ENCODE results near the gene ABHD17A. TPM values are rescaled to one million over a fixed set of nuclear protein-coding genes. Genes with fewer than 3 reads are reported as not detected.

ABHD17A gene
- total RNA-seq, 1 experiment from 2014 or later = 68.2 TPM

- Histone ChIP-seq H3K4me1 (ENCODE audit: control insufficient read depth in 1 of 2, insufficient read depth in 2 of 2, low read length in 2 of 2) (peaks cover 0 to 5% of the 10 kb centered on the region in 2 experiments; a peak in 2 of 4 replicates), H2AFZ (ENCODE audit: low read depth, low read length, poor library complexity, severe bottlenecking) (no peak overlapping the region)
Observed at GRCh38 chr19:1924320-1924961, 39.1 kb upstream of the ABHD17A start.

GRCh38 chr19:1923319-1923718 is 38.0 kb upstream of the ABHD17A start:
- Histone ChIP-seq H3K9me3 (ENCODE audit: control insufficient read depth in 1 of 2, insufficient read depth in 1 of 2, low read depth in 1 of 2, low read length in 2 of 2) (no peaks in the 10 kb centered on the region), H3K9me2 (ENCODE audit: insufficient read depth) (no peaks in the 10 kb centered on the region), H3K36me3 (ENCODE audit: control insufficient read depth in 1 of 2, insufficient read depth in 2 of 2, low read length in 2 of 2) (peaks cover 6 to 11% of the 10 kb centered on the region in 2 experiments; a peak in 3 of 4 replicates), H3K27me3 (ENCODE audit: insufficient read depth, low read length) (no peaks in the 10 kb centered on the region), H3K27ac (ENCODE audit: low read depth, low read length) (no peak overlapping the region), H3K9ac (ENCODE audit: low read length) (no peak overlapping the region), H3K4me2 (ENCODE audit: low read length) (no peak overlapping the region), H3K4me1 (ENCODE audit: control insufficient read depth in 1 of 2, insufficient read depth in 2 of 2, low read length in 2 of 2) (no peaks in the 10 kb centered on the region), H3K4me3 (replicated peaks in 1 of 2; ENCODE audit: low read depth in 1 of 2, low read length in 2 of 2) (no peak overlapping the region), H2AFZ (ENCODE audit: low read depth, low read length, poor library complexity, severe bottlenecking) (no peak overlapping the region), H4K20me1 (ENCODE audit: insufficient read depth) (no peaks in the 10 kb centered on the region), H3K79me2 (ENCODE audit: insufficient read depth, low read length) (no peaks in the 10 kb centered on the region)
- no peak for ATAC-seq
- CTCF ChIA-PET = no interaction called here
- no TSS peak for BruUV-seq (replicated peaks)
- DNase-seq (ENCODE audit: low read depth, low spot score) = no peak
- POLR2A ChIA-PET = no interaction called here
- intact Hi-C loops (cut with micrococcal nuclease) = no loop called here
- RAD21 ChIA-PET (ENCODE audit: low non-redundant PET in 1 of 2, low total read pairs in 2 of 2, uncharacterized antibody in 2 of 2, unreplicated experiment in 2 of 2) = no interaction called here
- TF ChIP-seq EGR1 (IDR thresholded peaks at IDR 0.05; ENCODE audit: low read depth) (no peak), EZH2 (IDR thresholded peaks at IDR 0.05) (no peak), ZFX (IDR thresholded peaks at IDR 0.05) (no peak), POLR2A (IDR thresholded peaks at IDR 0.05; ENCODE audit: borderline replicate concordance, extremely low read depth, insufficient read depth, insufficient read length) (no peak), ZNF274 (IDR thresholded peaks at IDR 0.05; ENCODE audit: low read depth, low read length) (no peak), FOSL1 (IDR thresholded peaks at IDR 0.05; ENCODE audit: low read depth) (no peak), CTCF (IDR thresholded peaks at IDR 0.05 in 2 of 3, conservative IDR thresholded peaks at IDR 0.05 in 1 of 3; ENCODE audit: borderline replicate concordance in 1 of 3, insufficient read depth in 1 of 3, low read depth in 2 of 3, low read length in 2 of 3) (no peak; a peak in 1 of 6 replicates), SP1 (IDR thresholded peaks at IDR 0.05; ENCODE audit: low read depth) (no peak), SRF (IDR thresholded peaks at IDR 0.05; ENCODE audit: low read depth) (no peak), CEBPB (IDR thresholded peaks at IDR 0.05; ENCODE audit: low read depth) (no peak)
- TF ChIP-seq, protein P1, sequence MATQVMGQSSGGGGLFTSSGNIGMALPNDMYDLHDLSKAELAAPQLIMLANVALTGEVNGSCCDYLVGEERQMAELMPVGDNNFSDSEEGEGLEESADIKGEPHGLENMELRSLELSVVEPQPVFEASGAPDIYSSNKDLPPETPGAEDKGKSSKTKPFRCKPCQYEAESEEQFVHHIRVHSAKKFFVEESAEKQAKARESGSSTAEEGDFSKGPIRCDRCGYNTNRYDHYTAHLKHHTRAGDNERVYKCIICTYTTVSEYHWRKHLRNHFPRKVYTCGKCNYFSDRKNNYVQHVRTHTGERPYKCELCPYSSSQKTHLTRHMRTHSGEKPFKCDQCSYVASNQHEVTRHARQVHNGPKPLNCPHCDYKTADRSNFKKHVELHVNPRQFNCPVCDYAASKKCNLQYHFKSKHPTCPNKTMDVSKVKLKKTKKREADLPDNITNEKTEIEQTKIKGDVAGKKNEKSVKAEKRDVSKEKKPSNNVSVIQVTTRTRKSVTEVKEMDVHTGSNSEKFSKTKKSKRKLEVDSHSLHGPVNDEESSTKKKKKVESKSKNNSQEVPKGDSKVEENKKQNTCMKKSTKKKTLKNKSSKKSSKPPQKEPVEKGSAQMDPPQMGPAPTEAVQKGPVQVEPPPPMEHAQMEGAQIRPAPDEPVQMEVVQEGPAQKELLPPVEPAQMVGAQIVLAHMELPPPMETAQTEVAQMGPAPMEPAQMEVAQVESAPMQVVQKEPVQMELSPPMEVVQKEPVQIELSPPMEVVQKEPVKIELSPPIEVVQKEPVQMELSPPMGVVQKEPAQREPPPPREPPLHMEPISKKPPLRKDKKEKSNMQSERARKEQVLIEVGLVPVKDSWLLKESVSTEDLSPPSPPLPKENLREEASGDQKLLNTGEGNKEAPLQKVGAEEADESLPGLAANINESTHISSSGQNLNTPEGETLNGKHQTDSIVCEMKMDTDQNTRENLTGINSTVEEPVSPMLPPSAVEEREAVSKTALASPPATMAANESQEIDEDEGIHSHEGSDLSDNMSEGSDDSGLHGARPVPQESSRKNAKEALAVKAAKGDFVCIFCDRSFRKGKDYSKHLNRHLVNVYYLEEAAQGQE (IDR thresholded peaks at IDR 0.05; ENCODE audit: low read depth) = no peak

More at GRCh38 chr19:1924320-1924961, 39.1 kb upstream of the ABHD17A start:
- H3K9ac ChIP-seq (ENCODE audit: low read length) = no peak overlapping the region
- H3K79me2 ChIP-seq (ENCODE audit: insufficient read depth, low read length) = no peaks in the 10 kb centered on the region
- no peak for DNase-seq (ENCODE audit: low read depth, low spot score)
- no peaks in the 10 kb centered on the region for H4K20me1 ChIP-seq (ENCODE audit: insufficient read depth)
- ChIA-PET RAD21 (ENCODE audit: low non-redundant PET in 1 of 2, low total read pairs in 2 of 2, uncharacterized antibody in 2 of 2, unreplicated experiment in 2 of 2) (no interaction called here), CTCF (no interaction called here), POLR2A (no interaction called here)
- peaks cover 0 to 5% of the 10 kb centered on the region in 2 experiments; a peak in 2 of 4 replicates for H3K36me3 ChIP-seq (ENCODE audit: control insufficient read depth in 1 of 2, insufficient read depth in 2 of 2, low read length in 2 of 2)
- no peaks in the 10 kb centered on the region for H3K9me2 ChIP-seq (ENCODE audit: insufficient read depth)
- H3K4me2 ChIP-seq (ENCODE audit: low read length) = no peak overlapping the region
- no peak for ATAC-seq
- H3K9me3 ChIP-seq (ENCODE audit: control insufficient read depth in 1 of 2, insufficient read depth in 1 of 2, low read depth in 1 of 2, low read length in 2 of 2) = no peaks in the 10 kb centered on the region
- no peaks in the 10 kb centered on the region for H3K27me3 ChIP-seq (ENCODE audit: insufficient read depth, low read length)
- H3K4me3 ChIP-seq (replicated peaks in 1 of 2; ENCODE audit: low read depth in 1 of 2, low read length in 2 of 2) = no peak overlapping the region
- intact Hi-C loops (cut with micrococcal nuclease) = no loop called here
- TF ChIP-seq ATF3 (IDR thresholded peaks at IDR 0.05) (no peak), CEBPB (IDR thresholded peaks at IDR 0.05; ENCODE audit: low read depth) (no peak), FOSL1 (IDR thresholded peaks at IDR 0.05; ENCODE audit: low read depth) (no peak), JUND (IDR thresholded peaks at IDR 0.05) (no peak), RAD21 (IDR thresholded peaks at IDR 0.05; ENCODE audit: low read depth) (no peak), SP1 (IDR thresholded peaks at IDR 0.05; ENCODE audit: low read depth) (no peak), TCF7L2 (IDR thresholded peaks at IDR 0.05; ENCODE audit: borderline replicate concordance, extremely low read depth, insufficient read depth, insufficient read length) (no peak), EZH2 (IDR thresholded peaks at IDR 0.05) (no peak), SRF (IDR thresholded peaks at IDR 0.05; ENCODE audit: low read depth) (no peak), ZFX (IDR thresholded peaks at IDR 0.05) (no peak), EZH2phosphoT487 (IDR thresholded peaks at IDR 0.05; ENCODE audit: borderline replicate concordance) (no peak)
- no TSS peak for BruUV-seq (replicated peaks)
- no peak overlapping the region for H3K27ac ChIP-seq (ENCODE audit: low read depth, low read length)
